ENCODE data around the gene CPSF6.
"Not testable (repeated sequence)": the region's sequence is repeated elsewhere in the genome, so short reads cannot be mapped to it uniquely, and the experiment has no call there.

CPSF6 gene

GRCh38 chr12:69262264-69262974, 23.1 kb downstream of the CPSF6 start:
- no peak for DNase-seq

DNA sequence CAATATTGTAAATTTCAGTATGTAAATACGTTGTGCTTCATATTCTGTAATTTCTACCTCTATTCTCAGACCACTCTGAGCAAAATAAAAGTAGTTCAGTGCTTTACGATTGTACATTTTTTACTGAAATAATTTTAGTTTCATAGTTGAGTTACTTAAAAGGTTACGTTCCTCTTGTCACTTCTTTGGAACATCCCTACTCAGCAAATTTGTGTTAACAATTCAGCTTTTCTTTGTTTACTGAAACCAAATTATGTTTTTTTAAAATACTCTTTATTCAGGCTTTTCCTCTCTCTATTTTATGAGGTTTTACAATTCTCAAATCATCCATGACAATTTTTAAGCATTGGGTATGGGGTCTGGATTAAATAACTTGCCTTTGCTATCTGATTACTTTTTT, 25.8 kb downstream of the CPSF6 start:
- no peak for DNase-seq

DNA sequence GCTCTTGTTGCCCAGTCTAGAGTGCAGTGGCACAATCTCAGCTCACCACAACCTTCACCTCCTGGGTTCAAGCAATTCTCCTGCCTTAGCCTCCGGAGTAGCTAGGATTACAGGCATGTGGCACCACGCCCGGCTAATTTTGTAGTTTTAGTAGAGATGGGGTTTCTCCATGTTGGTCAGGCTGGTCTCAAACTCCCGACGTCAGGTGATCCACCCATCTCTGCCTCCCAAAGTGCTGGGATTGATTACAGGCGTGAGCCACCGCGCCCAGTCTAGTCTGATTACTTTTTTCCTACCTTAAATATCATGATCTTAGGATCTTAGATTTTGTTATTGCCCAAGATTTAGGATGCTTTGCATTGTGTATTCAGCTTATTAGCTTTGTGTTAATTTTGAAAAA, 26.3 kb downstream of the CPSF6 start:
- DNase-seq, result not testable (repeated sequence)

- no peak for DNase-seq
These were observed 26.8 kb downstream of the CPSF6 start for GRCh38 chr12:69266036-69266635.

DNA sequence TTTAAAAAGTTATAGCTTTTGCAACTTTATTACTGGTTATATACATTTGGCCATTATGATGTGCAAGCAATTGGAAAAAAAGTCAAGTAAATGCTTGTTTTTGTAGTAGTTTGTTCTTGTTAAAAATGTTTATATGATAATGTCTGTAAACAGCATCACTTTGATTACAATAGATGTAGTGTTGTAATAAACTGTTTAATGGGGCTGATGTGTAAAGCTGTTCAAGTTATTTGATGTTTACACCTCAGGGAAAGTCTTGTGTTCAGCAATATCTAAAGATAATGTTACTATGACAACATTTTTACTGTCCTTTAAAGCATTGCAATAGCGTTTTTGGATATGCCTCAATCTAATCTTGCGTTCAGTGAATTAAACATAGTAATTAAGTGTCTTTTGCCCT, 30.4 kb downstream of the CPSF6 start:
- DNase-seq, result no peak

DNA sequence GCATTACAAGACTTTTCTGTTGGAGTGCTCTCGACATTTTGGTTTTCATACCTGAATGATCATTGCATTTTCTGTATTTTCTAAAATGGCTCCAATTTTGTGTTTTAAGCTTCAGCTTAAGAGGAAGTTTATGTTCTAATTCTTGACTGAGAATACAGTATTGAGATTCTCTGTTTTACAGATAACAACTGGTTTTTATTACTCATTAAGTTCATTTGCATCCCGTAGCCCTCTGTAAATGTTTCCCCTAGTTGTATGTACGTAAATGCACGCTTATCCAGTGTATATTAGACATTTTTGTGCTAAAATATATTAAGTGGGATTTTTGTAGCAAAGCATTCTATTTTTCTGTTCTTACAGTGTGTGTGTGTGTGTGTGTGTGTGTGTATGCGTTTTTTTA, 33.1 kb downstream of the CPSF6 start:
- no peak for DNase-seq

DNA sequence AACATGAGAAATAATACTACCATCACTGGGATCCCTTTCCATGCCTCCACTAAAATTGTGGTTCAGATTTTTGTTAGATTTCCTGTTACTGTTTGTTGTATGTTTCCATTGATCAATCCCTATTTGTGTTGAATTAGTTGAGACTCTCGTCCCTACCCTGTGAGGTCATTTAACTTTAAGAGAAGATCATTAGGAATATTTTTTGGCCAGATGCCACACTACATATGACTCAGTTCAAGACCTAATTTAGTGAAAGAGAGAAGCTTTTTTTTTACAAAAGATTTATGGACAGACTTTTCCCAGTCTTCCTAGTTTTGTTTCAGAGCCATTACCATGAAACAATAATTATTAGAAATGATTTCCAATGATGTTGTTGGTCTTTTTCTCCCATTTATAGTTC, 35.5 kb downstream of the CPSF6 start:
- DNase-seq, result no peak

DNA sequence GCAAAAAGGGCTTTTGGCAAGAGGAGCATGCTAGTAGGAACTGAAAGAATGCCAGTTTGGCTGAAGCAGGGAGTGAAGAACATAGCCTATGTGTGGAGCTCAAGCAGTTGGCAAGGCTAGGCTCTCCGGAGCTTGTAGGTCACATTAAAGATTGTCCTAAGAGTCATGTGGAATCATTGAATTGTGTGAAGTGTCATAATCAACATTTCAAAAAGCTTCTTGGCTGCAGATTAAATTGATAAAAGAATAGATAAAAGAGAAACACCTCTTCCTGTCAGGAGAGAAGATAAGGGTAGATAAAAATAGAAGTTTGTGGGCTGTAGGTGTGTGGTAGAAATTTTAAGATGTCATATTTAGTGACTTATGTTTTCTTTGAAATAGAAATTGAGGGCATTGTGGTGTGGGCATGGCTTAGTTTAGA, 36.1 kb downstream of the CPSF6 start:
- DNase-seq, result no peak

GRCh38 chr12:69278814-69279782, 39.7 kb downstream of the CPSF6 start:
- no peak for DNase-seq

GRCh38 chr12:69284131-69284530, 44.8 kb downstream of the CPSF6 start:
- DNase-seq, result no peak

- no peak for DNase-seq
These were observed 48.2 kb downstream of the CPSF6 start for GRCh38 chr12:69287556-69287955.

- DNase-seq, result peak; percentile 69
These were observed 51.3 kb downstream of the CPSF6 start for GRCh38 chr12:69290545-69291277.

- DNase-seq, result no peak
These were observed 51.9 kb downstream of the CPSF6 start for GRCh38 chr12:69291278-69291593.

GRCh38 chr12:69298133-69298532, 58.8 kb downstream of the CPSF6 start:
- no peak for DNase-seq

DNA sequence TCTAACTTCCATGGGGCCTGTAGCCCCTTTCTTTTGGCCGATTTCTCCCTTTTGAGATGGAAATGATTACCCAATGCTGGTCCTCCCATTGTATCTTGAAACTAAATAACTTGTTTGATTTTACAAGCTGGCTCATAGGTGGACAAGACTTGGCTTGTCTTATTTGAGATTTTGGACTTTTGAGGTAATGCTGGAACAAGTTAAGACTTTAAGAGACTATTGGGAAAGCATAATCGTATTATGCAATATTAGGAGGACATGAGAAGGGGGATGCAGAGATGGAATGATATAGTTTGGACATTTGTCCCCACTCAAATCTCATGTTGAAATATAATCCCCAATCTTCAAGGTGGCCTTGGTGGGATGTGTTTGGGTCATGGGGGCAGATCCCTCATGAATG, 59.6 kb downstream of the CPSF6 start:
- no peak for DNase-seq

GRCh38 chr12:69304284-69304683, 64.9 kb downstream of the CPSF6 start:
- no peak for DNase-seq

DNA sequence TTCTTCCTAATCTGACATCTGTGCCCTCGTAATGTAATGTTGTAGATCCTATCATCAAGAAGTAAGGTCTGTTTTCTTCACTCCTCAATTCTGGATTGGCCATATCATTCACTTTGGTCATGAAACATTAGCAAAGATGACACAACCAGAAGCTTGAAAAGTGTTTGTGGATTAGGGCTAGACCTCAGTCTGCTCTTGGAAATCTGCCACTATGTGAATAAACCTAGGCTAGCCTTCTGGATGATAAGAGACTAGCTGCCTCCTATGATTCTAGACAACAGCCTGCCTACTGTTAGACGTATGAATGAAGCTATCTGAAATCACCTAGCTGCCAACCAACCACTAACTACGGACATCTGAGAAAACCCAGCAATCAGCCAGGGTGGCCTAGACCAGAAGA, 70.1 kb downstream of the CPSF6 start:
- no peak for DNase-seq

GRCh38 chr12:69313209-69313608, 73.8 kb downstream of the CPSF6 start:
- DNase-seq, result no peak

DNA sequence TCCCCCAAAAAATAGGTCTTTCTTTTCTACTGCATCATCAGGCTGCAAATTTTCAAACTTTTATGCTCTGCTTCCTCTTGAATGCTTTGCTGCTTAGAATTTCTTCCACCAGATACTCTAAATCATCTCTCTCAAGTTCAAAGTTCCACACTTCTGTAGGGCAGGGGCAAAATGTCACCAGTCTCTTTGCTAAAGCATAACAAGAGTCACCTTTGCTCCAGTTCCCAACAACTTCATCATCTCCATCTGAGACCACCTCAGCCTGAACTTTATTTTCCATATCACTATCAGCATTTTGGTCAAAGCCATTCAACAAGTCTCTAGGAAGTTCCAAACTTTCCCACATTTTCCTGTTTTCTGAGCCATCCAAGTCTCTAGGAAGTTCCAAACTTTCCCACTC, 77.4 kb downstream of the CPSF6 start:
- not testable (repeated sequence) for DNase-seq

GRCh38 chr12:69317233-69317632, 77.9 kb downstream of the CPSF6 start:
- DNase-seq, result not testable (repeated sequence)

DNA sequence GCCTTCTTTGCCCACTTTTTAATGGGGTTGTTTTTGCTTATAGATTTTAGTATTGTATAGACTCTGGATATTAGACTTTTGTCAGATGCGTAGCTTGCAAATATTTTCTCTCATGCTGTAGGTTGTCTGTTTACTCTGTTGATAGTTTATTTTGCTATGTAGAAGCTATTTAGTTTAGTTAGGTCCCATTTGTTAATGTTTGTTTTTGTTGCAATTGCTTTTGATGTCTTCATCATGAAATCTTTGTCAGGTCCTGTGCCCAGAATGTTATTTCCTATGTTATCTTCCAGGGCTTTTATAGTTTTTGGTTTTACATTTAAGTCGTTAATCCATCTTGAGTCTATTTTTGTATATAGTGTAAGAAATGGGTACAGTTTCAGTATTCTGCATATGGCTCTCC, 78.9 kb downstream of the CPSF6 start:
- no peak for DNase-seq

GRCh38 chr12:69321351-69321750, 82.0 kb downstream of the CPSF6 start:
- no peak for DNase-seq

Measured in NCI-H1694 treated with DMSO at 0.1 percent for 48 hours (cell line).